Measurements from ENCODE around the gene EVC2.

Gene EVC2

DNA sequence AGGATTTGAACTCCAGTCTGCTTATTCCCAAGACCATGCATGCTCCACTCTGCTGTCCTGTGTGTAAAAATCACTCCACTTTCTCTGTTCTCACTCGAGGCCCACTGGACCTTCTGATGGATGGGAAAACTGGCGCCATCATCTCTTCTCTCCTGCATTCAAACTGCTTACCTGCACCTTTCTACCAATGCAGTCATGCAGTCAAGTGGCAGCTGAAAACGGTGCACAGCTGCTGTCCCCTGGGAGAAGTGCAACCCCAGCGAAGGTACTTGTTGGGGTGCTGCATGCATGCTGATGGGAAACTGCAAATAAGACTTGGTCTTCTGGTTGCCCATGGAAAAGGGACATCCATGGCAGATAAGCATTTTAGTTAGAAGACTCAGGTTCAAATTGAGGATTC, 147.1 kb downstream of the EVC2 start:
- DNase-seq, result no peak

- no peak for DNase-seq
These were observed 149.9 kb downstream of the EVC2 start for GRCh38 chr4:5558502-5558901.

DNA sequence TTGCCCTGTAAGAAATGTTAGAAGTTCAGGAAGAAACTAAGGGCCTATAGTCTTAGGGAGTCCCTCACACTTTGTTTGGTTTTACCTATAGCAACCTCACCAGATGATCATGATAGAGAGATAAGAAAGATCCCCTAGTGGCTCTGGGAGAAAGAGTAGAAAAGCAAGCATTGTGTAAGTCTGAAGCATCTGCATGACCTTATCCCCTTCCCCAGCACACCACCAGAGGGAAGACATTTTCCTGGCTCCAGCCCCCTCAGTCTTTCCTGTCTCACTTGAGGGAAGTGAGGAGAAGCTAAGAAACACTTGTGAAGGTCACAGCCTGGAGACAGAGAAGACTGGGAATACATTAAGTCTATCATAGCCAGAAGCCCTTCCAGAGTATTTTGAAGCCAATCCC, 154.0 kb downstream of the EVC2 start:
- no peak for DNase-seq

GRCh38 chr4:5553801-5554200, 154.6 kb downstream of the EVC2 start:
- no peak for DNase-seq

DNA sequence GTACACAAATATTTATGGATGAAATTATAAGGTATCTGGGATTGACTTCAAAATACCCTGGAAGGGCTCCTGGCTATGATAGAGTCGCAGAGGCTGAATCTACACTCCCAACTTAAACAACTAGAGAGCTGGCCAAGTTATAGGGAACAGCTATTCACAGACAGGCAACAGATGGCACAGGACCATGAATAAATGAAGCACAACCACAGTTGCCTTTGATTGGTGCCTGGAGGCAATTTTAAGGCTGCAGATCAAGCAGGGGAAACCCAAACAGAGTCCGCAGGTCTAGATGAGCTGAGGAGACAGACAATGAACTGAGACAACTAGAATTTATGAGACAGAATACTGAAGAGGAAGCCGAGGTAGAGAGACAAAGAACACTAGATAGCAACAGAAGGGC, 155.9 kb downstream of the EVC2 start:
- DNase-seq, result no peak

DNA sequence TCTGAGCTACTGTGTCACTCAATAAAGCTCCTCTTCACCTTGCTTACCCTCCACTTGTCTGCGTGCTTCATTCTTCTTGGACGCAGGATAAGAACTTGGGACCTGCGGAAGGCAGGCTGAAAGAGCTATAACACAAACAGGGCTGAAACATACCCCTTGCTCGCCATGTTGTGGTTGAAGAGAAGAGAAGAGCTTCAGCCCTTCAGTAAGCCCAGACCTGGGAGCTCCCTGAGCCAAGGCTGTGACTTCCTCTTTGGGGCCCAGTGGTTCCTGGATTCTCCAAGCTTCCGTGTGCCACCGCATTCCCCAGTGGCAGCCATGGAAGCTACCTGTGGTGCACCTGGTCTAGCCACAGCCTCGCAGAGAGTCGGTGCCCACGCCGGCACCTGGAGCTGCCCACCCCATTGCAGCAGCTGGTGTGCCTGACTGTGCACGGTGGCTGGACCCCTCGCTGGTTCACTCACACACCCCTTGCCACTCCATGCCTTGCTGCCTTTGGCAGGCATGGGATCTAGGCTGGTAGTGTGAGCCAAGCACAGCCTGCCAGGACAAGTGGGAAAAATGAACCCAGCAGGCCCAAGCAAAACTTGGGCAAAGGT, 160.6 kb downstream of the EVC2 start:
- no peak for DNase-seq

GRCh38 chr4:5545271-5545670, 163.1 kb downstream of the EVC2 start:
- DNase-seq, result no peak

DNA sequence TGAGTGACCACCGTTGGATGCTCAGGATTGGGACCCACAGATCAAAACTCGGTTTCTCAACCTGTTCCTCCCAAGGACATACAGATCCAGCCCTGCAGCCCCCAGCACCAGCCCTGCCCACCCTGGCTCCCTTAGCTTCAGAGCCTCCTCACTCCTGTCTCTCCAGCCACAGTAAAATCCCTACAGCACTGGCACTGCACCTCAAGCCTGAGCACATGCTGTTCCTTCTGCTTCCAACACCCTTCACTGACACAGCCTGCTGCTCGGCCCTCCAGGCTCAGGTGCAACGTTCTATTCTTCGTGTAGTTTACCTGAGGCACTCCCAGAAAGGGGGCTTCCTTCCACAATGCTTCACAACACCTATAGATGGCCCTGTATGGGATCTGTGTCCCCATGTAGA, 163.6 kb downstream of the EVC2 start:
- no peak for DNase-seq

- DNase-seq, result no peak
These were observed 164.7 kb downstream of the EVC2 start for GRCh38 chr4:5543681-5544080.

DNA sequence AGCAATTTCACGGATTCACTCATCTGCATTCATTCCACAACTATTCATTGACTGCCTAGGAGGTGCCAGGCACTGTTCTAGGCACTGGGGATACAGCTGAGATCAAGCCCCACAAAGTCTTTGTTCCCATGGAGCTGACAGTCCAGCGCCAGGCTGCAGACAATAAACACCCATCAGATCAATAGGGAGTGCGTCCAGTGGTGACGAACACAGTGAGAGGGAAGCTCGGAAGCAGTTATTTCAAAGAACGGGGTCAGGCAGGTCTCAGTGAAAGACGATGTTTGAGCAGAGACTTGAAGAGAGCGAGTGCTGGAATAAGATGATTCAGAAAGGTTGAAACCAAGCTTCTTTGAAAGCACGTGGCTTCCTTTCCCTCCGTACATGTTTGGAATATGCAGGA, 167.2 kb downstream of the EVC2 start:
- DNase-seq, result no peak

- no peak for DNase-seq
These were observed 168.8 kb downstream of the EVC2 start for GRCh38 chr4:5539584-5539983.

DNA sequence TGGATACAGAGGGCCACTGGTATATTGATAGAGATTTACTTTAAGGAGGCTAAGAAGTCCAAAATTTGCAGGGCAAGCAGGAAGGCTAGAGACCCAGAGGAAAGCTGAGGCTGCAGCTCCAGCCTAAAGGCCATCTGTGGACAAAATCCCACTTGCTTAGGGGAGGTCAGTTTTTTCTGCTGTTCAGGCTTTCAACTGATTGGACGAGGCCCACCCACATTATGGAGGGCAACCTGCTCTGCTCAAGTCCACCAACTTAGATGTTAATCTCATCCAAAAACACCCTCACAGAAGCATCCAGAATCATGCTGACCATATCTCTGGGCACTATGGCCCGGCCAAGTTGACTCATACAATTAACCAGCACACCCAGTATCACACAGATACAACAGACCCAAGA, 176.3 kb downstream of the EVC2 start:
- DNase-seq, result no peak

- DNase-seq, result no peak
These were observed 180.3 kb downstream of the EVC2 start for GRCh38 chr4:5528031-5528436.

GRCh38 chr4:5527211-5527610, 181.1 kb downstream of the EVC2 start:
- no peak for DNase-seq

- no peak for DNase-seq
These were observed 182.1 kb downstream of the EVC2 start for GRCh38 chr4:5526080-5526846.

DNA sequence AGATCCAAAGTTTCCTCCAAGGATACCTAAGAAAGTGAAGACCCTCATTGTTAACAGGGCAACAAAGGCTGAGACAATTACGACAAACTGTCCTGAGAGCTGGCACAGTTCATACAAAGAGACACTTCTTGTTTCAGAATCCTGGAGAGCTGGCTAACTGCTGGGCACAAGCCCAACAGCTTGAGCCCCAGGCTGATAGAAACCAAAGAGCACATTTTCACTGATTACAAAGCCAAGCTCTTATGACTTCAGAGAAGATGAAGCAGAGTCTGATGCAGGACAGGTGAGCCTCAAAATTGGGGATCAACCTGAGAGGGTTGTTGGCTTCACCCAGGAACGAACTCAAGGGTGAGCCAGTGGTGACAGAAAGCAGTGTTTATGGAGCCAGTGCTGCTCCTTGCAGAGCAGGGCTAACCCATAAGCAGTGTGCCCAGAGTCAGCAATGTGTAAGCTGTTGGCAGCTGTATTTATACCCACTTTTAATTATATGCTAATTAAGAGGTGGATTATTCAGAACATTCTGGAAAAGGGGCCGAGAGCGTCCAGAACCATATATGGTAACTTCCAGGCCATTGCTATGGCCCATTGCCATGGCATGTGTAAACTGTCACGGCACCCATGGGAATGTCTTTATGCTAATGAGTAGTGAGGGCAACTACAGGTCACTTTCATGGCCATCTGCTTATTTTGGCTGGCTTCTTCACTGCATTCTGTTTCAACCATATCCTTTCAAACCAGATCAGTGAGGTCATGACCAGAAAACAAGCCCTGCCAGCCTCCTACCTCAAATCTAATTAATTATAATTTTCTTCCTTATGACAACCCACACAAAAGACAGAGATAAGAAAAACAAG, 183.7 kb downstream of the EVC2 start:
- DNase-seq, result peak; percentile 23

- DNase-seq, result peak; percentile 3
These were observed 191.0 kb downstream of the EVC2 start for GRCh38 chr4:5517372-5517771.

- DNase-seq, result no peak
These were observed 192.7 kb downstream of the EVC2 start for GRCh38 chr4:5515646-5516045.

Data from fibroblast of skin of right biceps (primary cell).